ENCODE measurements around the gene LRIG1. TPM values are rescaled to one million over a fixed set of nuclear protein-coding genes. Genes with fewer than 3 reads are reported as not detected.

The LRIG1 gene
- total RNA-seq, 1 experiment from 2014 or later, result 5.3 TPM

- ChIA-PET CTCF (no interaction called here), POLR2A (no interaction called here)
- in situ Hi-C loops (cut with HindIII; ENCODE audit: low pct_unique_long_range_greater_than_20kb, low sequenced_read_pairs), result no loop called here
- H3K9me3 ChIP-seq (ENCODE audit: control insufficient read depth, insufficient read depth, low read depth, low read length), result no peaks in the 10 kb centered on the region
- H3K4me1 ChIP-seq (ENCODE audit: control insufficient read depth, insufficient read depth, low read length), result no peaks in the 10 kb centered on the region
- no TSS peak for BruUV-seq (replicated peaks)
- DNase-seq (ENCODE audit: low read depth, low spot score) (no peak), ATAC-seq (no peak)
- H3K27me3 ChIP-seq (ENCODE audit: control insufficient read depth, insufficient read depth, low read length), result no peaks in the 10 kb centered on the region
- intact Hi-C loops (cut with micrococcal nuclease; ENCODE audit: unreplicated experiment), result no loop called here
- TF ChIP-seq TCF7L2 (IDR thresholded peaks at IDR 0.05; ENCODE audit: low read depth, low read length), result no peak
- TF ChIP-seq POLR2AphosphoS5 (IDR thresholded peaks at IDR 0.05; ENCODE audit: low read depth, low read length), result no peak
- no peak for TF ChIP-seq CTCF (IDR thresholded peaks at IDR 0.05)
- no peak for TF ChIP-seq REST (IDR thresholded peaks at IDR 0.05; ENCODE audit: insufficient read depth in 1 of 2, low read depth in 2 of 2, low read length in 1 of 2)
- TF ChIP-seq SIN3A (IDR thresholded peaks at IDR 0.05; ENCODE audit: borderline replicate concordance, insufficient read depth, low read depth, low read length), result no peak
- H3K36me3 ChIP-seq (ENCODE audit: control insufficient read depth, insufficient read depth, low read length), result no peaks in the 10 kb centered on the region
- H3K27ac ChIP-seq (ENCODE audit: low read length), result no peak overlapping the region
- H3K4me3 ChIP-seq (ENCODE audit: low read depth in 2 of 2, low read length in 2 of 2), result no peak overlapping the region
These were observed 110.8 kb downstream of the LRIG1 start for GRCh38 chr3:66390013-66390412.

- Histone ChIP-seq H3K27me3 (ENCODE audit: control insufficient read depth, insufficient read depth, low read length) (no peaks in the 10 kb centered on the region), H3K4me3 (ENCODE audit: low read depth in 2 of 2, low read length in 2 of 2) (no peak overlapping the region), H3K27ac (ENCODE audit: low read length) (no peak overlapping the region), H3K36me3 (ENCODE audit: control insufficient read depth, insufficient read depth, low read length) (no peaks in the 10 kb centered on the region), H3K9me3 (ENCODE audit: control insufficient read depth, insufficient read depth, low read depth, low read length) (no peaks in the 10 kb centered on the region), H3K4me1 (ENCODE audit: control insufficient read depth, insufficient read depth, low read length) (no peaks in the 10 kb centered on the region)
- DNase-seq (ENCODE audit: low read depth, low spot score) (no peak), ATAC-seq (no peak)
- in situ Hi-C loops (cut with HindIII; ENCODE audit: low pct_unique_long_range_greater_than_20kb, low sequenced_read_pairs) (no loop called here), intact Hi-C loops (cut with micrococcal nuclease; ENCODE audit: unreplicated experiment) (no loop called here)
- POLR2A ChIA-PET, result no interaction called here
- CTCF ChIA-PET, result no interaction called here
- TF ChIP-seq REST (IDR thresholded peaks at IDR 0.05; ENCODE audit: insufficient read depth in 1 of 2, low read depth in 2 of 2, low read length in 1 of 2) (no peak), SIN3A (IDR thresholded peaks at IDR 0.05; ENCODE audit: borderline replicate concordance, insufficient read depth, low read depth, low read length) (no peak), CTCF (IDR thresholded peaks at IDR 0.05) (no peak), POLR2AphosphoS5 (IDR thresholded peaks at IDR 0.05; ENCODE audit: low read depth, low read length) (no peak), TCF7L2 (IDR thresholded peaks at IDR 0.05; ENCODE audit: low read depth, low read length) (no peak)
- BruUV-seq (replicated peaks), result no TSS peak
These were observed 113.7 kb downstream of the LRIG1 start for GRCh38 chr3:66386925-66387650.

All from Panc1 (cell line).